HG03159 (cell line): ENCODE measurements around the gene GALM.
A peak's percentile ranks its signal among the peaks of the same experiment; 100 is the strongest.
"Not testable (repeated sequence)": the region's sequence is repeated elsewhere in the genome, so short reads cannot be mapped to it uniquely, and the experiment has no call there.

Source experiments
- ATAC-seq: cut with Tn5 transposase; IDR thresholded peaks from one replicate; pipeline ENCODE4 v1.9.1; 2021; ENCODE audit warnings: mild to moderate bottlenecking, moderate library complexity; ENCODE audit not compliant: unreplicated experiment

The GALM gene

DNA sequence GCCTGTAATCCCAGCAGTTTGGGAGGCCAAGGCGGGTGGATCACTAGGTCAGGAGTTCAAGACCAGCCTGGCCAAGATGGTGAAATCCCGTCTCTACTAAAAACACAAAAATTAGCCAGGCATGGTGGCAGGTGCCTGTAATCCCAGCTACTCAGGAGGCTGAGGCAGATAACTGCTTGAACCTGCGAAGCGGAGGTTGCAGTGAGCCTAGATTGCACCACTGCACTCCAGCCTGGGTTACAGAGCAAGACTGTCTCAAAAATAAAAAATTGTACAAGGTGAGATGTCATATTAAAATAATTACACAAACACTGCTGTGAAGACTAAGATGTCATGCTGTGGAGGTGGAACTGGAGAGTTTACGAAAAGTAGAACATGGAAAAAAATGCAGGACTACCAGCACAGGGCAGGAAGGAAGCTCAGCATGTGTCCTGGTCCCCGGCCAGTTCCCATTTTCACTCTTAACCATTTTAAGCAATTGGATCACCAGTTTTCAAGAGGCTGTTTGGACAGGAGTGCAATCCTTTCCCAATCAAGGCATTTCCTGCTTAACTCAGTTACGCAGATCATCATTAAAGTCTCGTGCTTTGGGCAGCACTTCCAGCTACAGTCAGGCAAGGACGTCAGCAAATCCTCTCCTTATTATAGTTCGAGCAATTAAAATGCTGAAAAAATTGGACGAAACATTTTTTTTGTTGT, 71.2 kb downstream of the GALM start:
- ATAC-seq: not testable (repeated sequence)

DNA sequence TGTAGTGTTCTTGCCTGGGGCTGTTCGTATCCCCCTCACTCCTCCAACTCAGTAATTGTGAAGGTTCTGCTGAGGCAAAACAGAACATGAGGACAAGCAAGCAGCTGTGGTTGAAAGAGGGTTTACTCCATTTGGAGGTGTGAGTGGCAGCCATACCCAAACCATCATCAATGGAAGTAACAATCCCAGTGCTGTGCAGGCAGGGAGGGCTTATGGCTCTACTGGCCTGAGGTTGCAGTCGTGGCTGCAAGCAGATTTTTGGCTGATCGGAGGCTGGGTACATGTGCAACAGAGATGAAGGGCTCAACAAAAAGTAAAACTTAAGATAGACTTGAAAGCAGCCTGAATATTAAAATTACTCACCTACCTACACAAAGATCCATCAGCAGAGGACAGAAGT, 72.0 kb downstream of the GALM start:
- no peak for ATAC-seq

DNA sequence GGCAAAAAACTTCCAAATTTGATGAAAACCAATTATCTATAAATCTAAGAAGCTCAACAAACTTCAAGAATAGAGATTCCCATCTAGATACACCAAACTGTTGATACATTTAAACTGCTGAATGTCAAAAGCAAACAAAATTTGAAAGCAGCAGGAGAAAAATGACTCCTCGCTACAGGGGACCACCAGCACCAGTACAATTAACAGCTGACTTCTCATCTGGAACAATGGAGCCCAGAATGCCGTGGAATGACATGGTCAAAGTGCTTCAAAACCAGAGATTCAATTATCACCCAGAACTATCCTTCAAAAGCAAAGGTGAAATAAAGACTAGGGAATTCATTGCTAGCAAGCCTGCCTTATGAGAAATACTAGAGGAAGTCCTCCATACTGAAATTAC, 73.6 kb downstream of the GALM start:
- no peak for ATAC-seq

DNA sequence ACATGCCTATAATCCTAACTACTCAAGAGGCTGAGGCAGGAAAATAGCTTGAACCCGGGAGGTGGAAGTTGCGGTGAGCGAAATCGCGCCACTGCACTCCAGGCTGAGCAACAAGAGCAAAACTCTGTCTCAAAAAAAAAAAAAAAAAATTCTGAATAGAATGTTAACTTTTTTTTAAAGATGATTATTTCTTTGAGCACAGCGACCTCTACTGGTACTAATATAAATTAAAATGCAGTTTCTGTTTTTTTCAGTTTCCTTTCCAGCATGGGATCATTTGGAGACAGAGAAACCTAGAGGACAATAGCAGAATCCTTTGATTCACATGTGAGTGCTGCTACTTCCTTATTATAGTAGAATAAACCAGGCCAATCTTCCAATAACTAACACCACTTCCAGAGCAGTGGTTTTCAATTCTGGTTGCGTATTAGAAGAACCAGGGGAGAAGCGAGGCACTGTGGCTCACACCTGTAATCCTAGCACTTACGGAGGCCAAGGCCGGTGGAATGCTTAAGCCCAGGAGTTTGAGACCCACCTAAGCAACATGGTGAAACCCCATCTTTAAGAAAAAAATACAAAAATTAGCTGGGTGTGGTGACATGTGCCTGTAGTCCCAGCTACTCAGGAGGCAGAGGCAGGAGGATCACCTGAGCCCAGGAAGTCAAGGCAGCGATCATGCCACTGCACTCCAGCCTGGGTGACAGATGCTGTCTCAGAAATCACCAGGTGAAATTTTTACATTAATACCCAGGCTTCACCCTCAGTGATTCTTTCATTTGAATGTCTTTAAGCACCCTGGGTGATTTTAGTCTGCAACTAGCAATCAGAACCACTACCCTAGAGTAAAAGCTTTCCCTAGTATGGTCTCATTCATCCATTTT, 75.2 kb downstream of the GALM start:
- no peak for ATAC-seq

DNA sequence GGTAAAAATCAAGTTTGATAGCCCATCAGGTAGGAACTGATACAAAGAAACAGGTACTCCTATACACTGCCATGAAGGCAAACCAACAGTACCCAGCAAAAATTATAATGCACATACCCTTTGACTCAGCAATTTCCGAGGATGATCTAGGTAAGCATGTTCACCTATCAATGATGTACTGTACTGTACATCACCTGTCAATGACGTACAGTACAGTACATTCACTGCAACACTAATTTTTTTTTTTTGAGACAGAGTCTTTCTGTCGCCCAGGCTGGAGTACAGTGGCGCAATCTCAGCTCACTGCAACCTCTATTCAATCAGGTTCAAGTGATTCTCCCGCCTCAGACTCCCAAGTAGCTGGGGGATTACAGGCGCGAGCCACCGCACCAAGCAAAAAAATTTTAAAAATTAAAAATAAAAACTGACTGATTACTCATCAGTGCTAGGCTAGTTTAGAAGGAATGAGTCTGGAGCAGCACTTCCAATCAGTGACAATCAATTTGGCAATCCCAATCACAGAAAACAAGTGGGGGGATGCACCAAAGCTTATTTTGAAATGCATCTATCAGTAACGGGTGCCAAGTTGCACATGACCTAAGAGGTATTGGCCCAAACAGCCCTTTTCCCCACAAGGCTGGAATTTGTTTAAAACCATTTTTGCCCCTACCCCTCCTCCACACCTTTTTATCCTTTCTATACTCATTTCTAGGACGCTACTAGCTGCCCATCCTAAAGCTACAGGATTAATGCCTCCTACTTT, 77.1 kb downstream of the GALM start:
- ATAC-seq: no peak

DNA sequence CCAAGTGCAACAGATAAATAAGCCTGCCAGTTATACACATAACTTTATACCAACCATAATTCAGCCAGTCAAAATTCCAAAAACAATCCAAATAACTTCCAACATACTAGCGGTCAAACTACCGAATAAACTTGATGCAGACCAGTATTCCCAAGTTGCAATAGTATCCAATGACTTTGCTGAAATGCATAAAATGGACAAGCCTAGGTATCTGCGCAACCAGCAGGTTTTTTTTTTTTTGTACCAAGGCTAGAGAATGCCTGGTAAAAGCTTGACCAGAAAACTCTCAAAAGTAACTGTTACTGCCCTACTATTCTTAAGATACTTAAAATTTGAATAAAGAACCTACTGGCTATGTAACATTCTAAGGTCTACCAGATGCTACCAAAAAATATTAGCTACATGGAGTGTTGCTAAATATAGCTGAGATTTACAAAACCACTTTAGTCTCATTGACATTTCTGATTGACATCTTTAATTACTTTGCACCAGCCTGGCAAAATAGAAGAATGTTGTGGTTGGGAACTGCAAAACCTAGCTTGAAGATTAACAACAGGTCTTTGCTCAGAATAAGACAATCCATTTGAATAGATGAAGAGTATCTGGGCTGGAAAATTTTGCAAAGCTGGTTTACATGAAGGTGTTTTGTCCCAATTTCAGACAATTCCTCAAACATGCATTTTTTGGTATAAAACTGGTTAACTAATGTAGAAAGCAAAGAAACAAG, 77.9 kb downstream of the GALM start:
- no peak for ATAC-seq

DNA sequence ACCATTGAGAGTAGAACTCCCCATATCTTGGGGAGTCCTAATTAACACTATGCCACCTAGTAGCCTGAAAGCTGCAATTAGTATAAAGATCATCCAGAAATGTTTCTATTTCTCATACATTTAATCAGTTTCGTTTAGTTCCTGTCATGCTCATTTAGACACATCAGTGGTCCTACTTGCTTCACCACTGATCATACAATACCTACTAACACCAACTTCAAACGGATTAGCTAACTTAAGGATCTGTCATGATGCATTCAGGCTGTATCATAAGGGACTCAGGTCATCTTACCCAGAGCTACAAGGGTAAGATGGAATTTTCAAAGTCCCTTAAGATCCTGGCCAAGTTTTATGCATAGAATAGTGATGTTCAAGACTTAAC, 78.5 kb downstream of the GALM start:
- no peak for ATAC-seq

DNA sequence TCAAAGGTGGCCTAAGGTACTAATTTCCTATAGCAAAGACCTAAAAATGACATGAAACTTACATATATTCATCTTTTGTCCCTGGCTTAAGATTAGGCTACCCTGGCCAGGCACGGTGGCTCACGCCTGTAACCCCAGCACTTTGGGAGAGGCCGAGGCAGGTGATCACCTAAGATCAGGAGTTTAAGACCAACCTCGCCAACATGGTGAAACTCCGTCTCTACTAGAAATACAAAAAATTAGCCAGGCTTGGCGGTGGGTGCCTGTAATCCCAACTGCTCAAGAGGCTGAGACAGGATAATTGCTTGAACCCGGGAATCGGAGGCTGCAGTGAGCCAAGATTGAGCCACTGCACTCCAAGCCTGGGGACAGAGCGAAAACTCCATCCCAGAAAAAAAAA, 79.4 kb downstream of the GALM start:
- no peak for ATAC-seq

DNA sequence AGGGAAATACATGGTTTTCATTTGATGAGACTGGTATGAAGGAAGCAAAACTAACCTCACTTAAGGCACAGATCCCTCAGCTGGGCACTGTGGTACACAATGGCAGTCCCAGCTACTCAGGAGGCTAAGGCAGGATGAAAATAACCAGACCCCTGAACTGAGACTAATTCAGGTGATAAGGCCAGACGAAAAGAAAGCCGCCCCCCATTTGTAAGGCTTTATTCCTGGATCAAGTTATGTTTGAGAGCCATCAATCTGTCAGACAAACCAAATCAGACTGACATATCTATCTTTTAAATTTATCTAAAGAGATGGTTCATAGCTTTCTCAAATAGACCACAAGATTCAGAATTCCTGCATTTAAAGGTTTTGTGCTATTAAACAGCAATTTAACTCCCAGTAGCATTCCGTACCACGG, 81.1 kb downstream of the GALM start:
- ATAC-seq: no peak

DNA sequence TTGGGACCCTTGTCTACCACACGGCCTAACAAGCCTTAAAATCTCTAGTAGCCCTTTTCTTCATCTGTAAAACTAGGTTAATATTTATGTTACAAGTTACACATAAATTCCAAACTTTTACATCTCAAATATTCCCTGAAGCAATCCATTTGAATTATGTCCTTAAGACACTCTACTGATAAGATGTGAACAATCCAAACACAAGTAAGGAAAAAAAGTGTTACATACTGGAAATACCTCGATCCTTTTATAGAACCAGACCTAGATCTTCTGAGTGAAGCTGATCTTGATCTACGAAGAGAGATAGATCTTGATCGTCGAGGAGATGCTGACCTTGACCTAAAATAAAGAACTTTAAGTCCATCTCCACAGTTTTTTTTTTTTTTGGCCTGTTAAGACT, 81.9 kb downstream of the GALM start:
- ATAC-seq: no peak

DNA sequence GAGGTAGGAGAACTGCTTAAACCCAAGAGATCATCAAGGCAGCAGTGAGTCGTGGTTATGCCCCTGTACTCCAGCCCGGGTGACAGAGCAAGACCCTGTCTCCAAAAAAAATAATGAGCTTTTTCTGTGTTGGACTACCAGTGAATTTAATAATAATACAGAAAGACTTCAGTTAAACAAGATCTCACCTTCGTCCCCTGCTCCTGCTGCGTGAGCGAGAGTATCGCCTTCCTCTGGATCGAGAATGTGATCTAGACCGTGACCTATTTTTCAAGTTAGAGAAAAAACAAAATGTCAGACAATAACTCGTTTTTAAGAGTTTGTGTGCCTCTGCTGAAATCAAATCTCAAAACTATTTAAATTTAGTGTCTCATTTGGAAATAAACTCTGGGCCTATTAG, 82.5 kb downstream of the GALM start:
- no peak for ATAC-seq

DNA sequence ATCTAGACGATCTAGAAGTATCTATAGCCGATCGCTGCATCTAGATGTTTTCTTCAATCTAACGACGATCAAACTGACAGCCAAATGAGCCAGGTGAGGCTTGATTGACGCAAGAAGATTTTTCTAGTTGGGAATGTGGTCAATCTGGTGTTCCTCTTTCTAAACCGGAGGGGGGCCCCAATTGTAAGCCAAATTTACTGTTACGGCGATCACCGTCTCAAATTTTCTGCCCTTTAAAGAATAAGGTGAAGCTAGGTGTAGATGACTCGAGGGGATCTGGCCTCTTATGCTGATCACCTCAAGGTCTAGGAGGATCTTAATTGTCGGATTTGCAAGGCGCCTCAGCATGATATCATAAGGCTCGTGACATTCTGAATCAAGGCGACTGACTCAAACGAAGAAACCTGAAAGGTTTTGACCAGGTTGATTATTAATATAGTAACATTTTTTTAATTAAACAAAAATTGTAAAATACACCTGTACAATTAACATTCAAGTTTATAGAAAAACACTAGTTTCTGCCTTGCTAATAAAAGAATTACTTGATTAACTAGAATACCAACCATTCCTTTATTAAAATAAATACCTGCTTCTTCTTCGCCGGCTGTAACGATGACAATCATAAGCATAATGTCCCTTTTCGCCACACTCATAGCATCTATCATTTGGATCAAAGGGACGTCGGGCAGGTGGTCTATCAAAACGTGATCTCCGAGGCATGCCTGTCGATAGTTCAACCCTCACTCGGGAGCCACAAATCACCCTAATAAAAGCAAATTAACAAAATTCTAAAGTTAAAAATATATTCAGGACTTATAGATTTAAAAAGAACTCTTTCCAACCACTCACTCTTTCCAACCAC, 83.3 kb downstream of the GALM start:
- ATAC-seq: no peak

DNA sequence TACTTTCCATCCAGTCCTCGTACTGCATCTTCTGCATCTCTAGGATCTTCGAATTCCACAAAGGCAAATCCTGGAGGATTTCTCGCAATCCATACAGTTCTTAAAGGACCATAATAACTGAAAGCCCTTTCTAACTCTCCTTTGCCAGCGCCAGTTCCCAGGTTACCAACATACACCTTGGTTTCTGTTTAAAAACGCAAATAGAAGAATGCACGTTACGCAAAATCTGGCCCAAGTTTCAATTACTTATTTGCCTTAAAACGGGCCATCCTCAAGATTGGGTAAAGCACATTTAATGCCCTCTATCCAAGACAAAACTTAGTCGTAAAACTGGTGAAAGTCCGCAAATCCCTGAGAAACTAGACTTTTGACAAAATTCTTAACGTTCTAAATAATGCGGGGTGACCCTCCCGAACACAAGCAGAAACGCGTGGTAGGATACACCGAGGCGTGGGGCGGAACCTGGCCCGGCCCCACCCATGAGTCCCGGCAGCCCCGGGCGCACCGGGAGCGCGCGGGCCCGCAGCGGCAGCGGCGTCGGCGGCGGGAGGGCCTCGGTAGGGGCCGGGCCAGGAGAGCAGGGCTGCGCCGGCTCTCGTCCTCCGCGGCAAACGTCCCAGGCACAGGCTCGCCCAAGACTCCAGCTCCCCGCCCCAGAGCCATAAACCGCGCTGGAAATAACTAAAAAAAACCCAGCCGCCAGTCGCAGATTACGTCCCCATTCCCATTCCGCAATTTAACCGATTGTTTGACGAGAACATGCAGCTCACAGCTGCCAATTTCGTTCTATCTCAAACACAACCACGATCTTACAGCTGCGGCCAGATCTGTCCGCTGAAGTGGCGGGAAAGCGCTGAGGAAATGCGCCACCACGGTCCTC, 84.3 kb downstream of the GALM start:
- peak; percentile 36 for ATAC-seq

DNA sequence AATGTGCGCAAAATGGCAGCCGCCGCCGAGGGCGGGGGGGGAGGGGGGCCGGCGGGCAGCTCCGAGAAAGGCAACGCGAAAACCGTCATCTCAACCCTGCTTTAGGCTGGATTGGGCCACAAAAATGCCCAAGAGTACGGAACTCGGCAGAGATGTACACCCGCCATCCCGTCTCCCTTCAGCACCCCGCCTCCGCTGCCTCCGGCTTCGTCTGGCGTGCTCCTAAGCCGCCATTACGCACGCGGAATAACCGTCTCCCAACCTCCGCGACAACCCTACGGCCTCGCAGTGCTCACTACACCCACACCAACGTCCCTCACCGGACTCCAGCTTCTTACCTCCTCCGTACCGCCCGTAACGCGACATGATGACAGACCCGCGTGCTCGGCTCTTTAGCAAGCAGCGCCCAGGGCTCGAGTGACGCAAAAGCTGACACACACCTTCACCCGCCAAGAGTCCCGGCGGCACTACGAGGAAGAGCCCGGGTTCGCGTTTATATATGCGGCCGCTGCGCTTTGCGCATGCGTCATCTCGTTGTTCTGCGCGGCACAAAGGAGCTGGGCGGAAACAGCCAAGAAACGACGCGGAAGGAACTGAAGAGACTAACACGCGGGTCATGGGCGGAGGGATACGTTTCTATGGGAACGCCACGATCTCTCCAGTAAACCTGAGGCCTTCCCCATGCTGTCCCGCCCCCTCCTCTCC, 85.1 kb downstream of the GALM start, which contains the start of gene SRSF7:
SRSF7 (minus strand) TSS at position 471 of the 705 bp plus-strand sequence; CDS start at position 366, 105 bp downstream.
- peak; percentile 73 for ATAC-seq

DNA sequence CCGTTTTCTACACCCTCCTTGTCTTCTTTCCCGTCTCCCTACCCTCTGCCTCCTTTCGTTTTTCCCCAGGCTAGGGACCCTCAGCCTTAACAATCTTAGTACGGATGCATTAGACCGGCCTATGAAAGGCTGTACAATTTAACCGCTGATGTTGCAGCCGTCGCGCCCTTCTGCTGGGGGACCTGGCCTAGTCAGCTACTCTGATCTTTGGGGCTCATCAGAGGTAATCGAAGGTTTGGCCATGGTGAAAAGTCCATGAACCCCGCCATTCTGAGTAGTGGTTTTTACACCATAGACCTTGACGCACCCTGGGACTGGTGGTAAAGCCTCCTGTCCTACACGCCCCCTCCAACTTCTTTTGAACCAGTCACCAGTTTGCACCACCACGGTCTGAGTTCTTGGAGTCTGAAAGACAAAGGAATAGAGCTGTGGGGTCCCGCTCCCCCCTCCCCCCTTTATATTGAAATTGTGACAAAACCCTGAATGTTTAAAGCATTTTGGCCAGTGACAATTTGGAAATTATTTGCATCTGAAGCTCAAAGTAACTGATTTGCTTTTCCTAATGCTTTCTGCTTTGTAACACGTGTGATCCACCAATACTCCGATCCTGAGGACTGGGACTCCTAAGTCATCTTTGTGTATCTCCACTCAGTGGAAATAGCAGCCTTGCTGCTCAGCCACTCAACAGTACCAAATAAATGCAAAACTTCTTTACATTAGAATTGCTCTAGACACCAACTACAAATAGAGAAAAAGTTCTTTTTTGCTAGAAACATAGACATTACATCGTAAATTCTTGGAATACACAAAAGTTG, 85.9 kb downstream of the GALM start:
- ATAC-seq: peak; percentile 25

DNA sequence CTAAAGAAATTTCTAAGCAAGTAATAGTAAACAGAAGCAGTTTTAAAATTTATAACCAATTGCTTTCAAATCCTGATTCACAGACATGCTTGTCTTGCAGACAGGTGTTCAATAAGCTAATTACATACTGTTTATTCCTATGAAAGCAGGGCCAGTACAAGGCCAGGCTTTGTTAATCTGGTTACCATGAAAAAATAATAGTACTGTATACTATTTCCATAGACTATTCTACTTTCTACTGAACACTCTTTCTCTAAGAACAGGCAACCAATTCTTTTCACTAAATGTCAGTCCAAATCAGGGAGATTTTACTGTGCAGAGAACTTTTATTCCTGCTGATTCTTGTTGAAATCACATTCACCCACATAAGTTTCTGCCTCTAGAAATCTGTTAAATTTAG, 88.1 kb downstream of the GALM start:
- no peak for ATAC-seq

DNA sequence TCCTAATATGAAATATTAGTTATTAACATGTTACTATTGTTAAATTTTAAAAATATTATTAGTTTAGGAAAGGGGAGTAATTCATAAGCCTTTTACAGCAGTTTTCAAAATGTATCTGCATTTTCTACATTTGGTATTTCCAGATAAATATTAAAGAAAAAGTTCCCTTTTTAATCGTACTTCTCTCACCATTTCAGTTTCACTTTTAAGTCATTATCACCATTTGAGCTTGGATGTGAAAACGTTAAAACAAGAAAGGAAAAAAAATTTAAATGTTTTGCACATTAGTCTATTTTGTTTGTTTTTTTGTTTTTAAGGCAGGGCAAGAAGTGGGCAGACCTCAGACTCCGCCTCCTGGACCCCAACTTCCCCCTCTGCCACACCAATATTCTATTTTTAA, 88.6 kb downstream of the GALM start:
- no peak for ATAC-seq
